GM23338 (cell line): Measurements from ENCODE around the gene DDX41. TPM values are rescaled to one million over a fixed set of nuclear protein-coding genes. Genes with fewer than 3 reads are reported as not detected.

Source experiments
- CTCF ChIP-seq, 2 experiments: fragments of 200-600 bp in 1 of 2; sonication (generic) in 1 of 2; conservative IDR thresholded peaks; 2 replicates each; pipeline versions ENCODE4 v1.5.1 to v1.6.1; 2016 to 2017; ENCODE audit warnings: antibody characterized with exemption in 2 of 2, low read depth in 2 of 2, mild to moderate bottlenecking in 2 of 2, moderate library complexity in 1 of 2
- EZH2 ChIP-seq: fragments of 200-600 bp; sonication (generic); IDR thresholded peaks from one replicate; pipeline ENCODE4 v1.8.0; 2017; ENCODE audit warnings: antibody characterized with exemption, mild to moderate bottlenecking, low read depth; ENCODE audit not compliant: unreplicated experiment
- EZH2phosphoT487 ChIP-seq: fragments of 200-600 bp; sonication (generic); IDR thresholded peaks from one replicate; pipeline ENCODE4 v1.8.1; 2018; ENCODE audit warnings: antibody characterized with exemption; ENCODE audit not compliant: unreplicated experiment
- NANOG ChIP-seq: IDR thresholded peaks from 2 replicates; pipeline ENCODE4 v1.6.1; 2016; ENCODE audit warnings: antibody characterized with exemption, borderline replicate concordance
- POLR2AphosphoS5 ChIP-seq: IDR thresholded peaks from 2 replicates; pipeline ENCODE4 v1.6.1; 2016; ENCODE audit warnings: antibody characterized with exemption, low read depth
- STAT1 ChIP-seq: IDR thresholded peaks from one replicate; pipeline ENCODE4 v1.6.1; 2016; ENCODE audit warnings: antibody characterized with exemption; ENCODE audit not compliant: unreplicated experiment
- ZNF114 ChIP-seq: fragments of 250-450 bp; sonication (Bioruptor Pico); IDR thresholded peaks from 2 replicates; pipeline ENCODE4 v1.5.0; 2020; ENCODE audit warnings: mild to moderate bottlenecking, moderate library complexity
- ZNF331 ChIP-seq: fragments of 250-450 bp; sonication (Bioruptor Pico); IDR thresholded peaks from 2 replicates; pipeline ENCODE4 v1.5.0; 2020; ENCODE audit warnings: low read depth, mild to moderate bottlenecking, moderate library complexity
- ZNF462 ChIP-seq: fragments of 250-450 bp; sonication (Bioruptor Pico); IDR thresholded peaks from 2 replicates; pipeline ENCODE4 v1.5.0; 2020; ENCODE audit warnings: mild to moderate bottlenecking, moderate library complexity
- polyA plus RNA-seq: library from polyadenylated mRNA; unstranded; fragments of >200 nt; fragmentation: Nextera tagmentation; extraction: Ambion mirVana; gene quantifications from 2 replicates; pipeline ENCODE4 v1.2.1, GENCODE V29; 2016
- total RNA-seq: library from RNA; depleted of rRNA; stranded (reverse); fragments of >200 nt; shearing (Covaris generic); gene quantifications from 2 replicates; pipeline ENCODE4 v1.2.3, GENCODE V29; 2014

Gene DDX41
- total and polyA plus RNA-seq, 2 experiments from 2014 or later, result 67.1 to 139 TPM

- TF ChIP-seq ZNF462 (CRISPR knock-in tag), result no peak
- TF ChIP-seq EZH2phosphoT487, result no peak
- TF ChIP-seq STAT1, result no peak
- no peak for TF ChIP-seq CTCF (conservative IDR thresholded peaks at IDR 0.05; ENCODE audit: low read depth in 2 of 2)
- TF ChIP-seq NANOG, result no peak
- TF ChIP-seq POLR2AphosphoS5, result no peak
- no peak for TF ChIP-seq ZNF331
- TF ChIP-seq EZH2, result no peak
- no peak for TF ChIP-seq ZNF114 (CRISPR knock-in tag)
These were observed 8.3 kb upstream of the DDX41 start (continued) for GRCh38 chr5:177524941-177525655.
